HCT116 (cell line): ENCODE results near the gene PRKAG2. TPM values are rescaled to one million over a fixed set of nuclear protein-coding genes. Genes with fewer than 3 reads are reported as not detected.

Experiments used
- ATAC-seq: fragments of 200-7000 bp; cut with Tn5 transposase; 2 replicates; pipeline ENCODE4 v1.9.1; 2020; ENCODE audit warnings: mild to moderate bottlenecking, moderate library complexity
- BruUV-seq: library from RNA; stranded (reverse); fragments of 400-500 nt; replicated peaks from 2 replicates; lab custom pipeline; 2021; lab: Mats Ljungman, UMichigan
- CTCF ChIA-PET: fragments of 300-600 bp; sonication (Branson Sonifier 250); formaldehyde crosslinking; loops from one replicate; lab custom pipeline; 2021; ENCODE audit warnings: antibody characterized with exemption; lab: Charles Lee
- POLR2A ChIA-PET: fragments of 300-600, 350-600 bp; sonication (Branson Sonifier 250); formaldehyde crosslinking; loops from one replicate; lab custom pipeline; 2021; ENCODE audit warnings: antibody characterized with exemption; lab: Charles Lee
- RAD21 ChIA-PET, 2 experiments: fragments of 300-600 bp; sonication (Branson Sonifier 250); formaldehyde crosslinking; loops; one replicate each; lab custom pipeline; 2023; ENCODE audit warnings: low total read pairs in 2 of 2; ENCODE audit not compliant: uncharacterized antibody in 2 of 2, unreplicated experiment in 2 of 2, low non-redundant PET in 1 of 2; lab: Charles Lee
- DNase-seq: peaks from one replicate; pipeline ENCODE4 v3.0.0-alpha.2; 2010; ENCODE audit warnings: low read depth, low spot score
- H2AFZ ChIP-seq: fragments of 200-600 bp; shearing (Covaris generic), sonication (generic); 2 replicates; pipeline ENCODE4 v1.6.1; 2017; ENCODE audit warnings: low read depth, mixed run types, mixed read lengths, antibody characterized with exemption, low read length; ENCODE audit not compliant: poor library complexity, severe bottlenecking
- H3K27ac ChIP-seq: 2 replicates; pipeline ENCODE4 v1.5.1; 2012; ENCODE audit warnings: low read depth, low read length
- H3K27me3 ChIP-seq: fragments of 200-600 bp; sonication (generic); 2 replicates; pipeline ENCODE4 v1.6.1; 2016; ENCODE audit warnings: mixed run types, low read length, mixed read lengths; ENCODE audit not compliant: insufficient read depth
- H3K36me3 ChIP-seq, 2 experiments: fragments of 200-500 bp in 1 of 2; fragments of 200-600 bp in 1 of 2; sonication (Bioruptor generic) in 1 of 2; sonication (generic) in 1 of 2; 2 replicates each; pipeline versions ENCODE4 v1.5.1 to v1.6.1; 2014 to 2016; ENCODE audit warnings: low read length in 2 of 2, inconsistent platforms in 1 of 2, mixed read lengths in 1 of 2, mixed run types in 1 of 2; ENCODE audit not compliant: insufficient read depth in 2 of 2, control insufficient read depth in 1 of 2
- H3K4me1 ChIP-seq, 2 experiments: fragments of 200-600 bp in 1 of 2; sonication (generic) in 1 of 2; 2 replicates each; pipeline versions ENCODE4 v1.5.1 to v1.6.1; 2012 to 2017; ENCODE audit warnings: low read length in 2 of 2, inconsistent platforms in 1 of 2, mild to moderate bottlenecking in 1 of 2, mixed read lengths in 1 of 2, mixed run types in 1 of 2, moderate library complexity in 1 of 2; ENCODE audit not compliant: insufficient read depth in 2 of 2, control insufficient read depth in 1 of 2
- H3K4me2 ChIP-seq: fragments of 200-600 bp; sonication (generic); 2 replicates; pipeline ENCODE4 v1.6.1; 2017; ENCODE audit warnings: mixed run types, low read length, mixed read lengths
- H3K4me3 ChIP-seq, 2 experiments: fragments of 200-600 bp in 1 of 2; sonication (generic) in 1 of 2; replicated peaks in 1 of 2; 2 replicates each; pipeline ENCODE4 v1.5.1; 2011 to 2016; ENCODE audit warnings: low read length in 2 of 2, control low read depth in 1 of 2, low read depth in 1 of 2, mild to moderate bottlenecking in 1 of 2, mixed read lengths in 1 of 2, mixed run types in 1 of 2
- H3K79me2 ChIP-seq: fragments of 200-600 bp; sonication (generic); 2 replicates; pipeline ENCODE4 v1.6.1; 2017; ENCODE audit warnings: mild to moderate bottlenecking, mixed run types, low read length, moderate library complexity, mixed read lengths; ENCODE audit not compliant: insufficient read depth
- H3K9ac ChIP-seq: fragments of 200-600 bp; sonication (generic); 2 replicates; pipeline ENCODE4 v1.6.1; 2016; ENCODE audit warnings: low read length, mixed read lengths
- H3K9me2 ChIP-seq: fragments of 200-600 bp; sonication (generic), shearing (Covaris generic); 2 replicates; pipeline ENCODE4 v1.6.1; 2017; ENCODE audit warnings: mixed run types, mild to moderate bottlenecking, moderate library complexity; ENCODE audit not compliant: insufficient read depth
- H3K9me3 ChIP-seq, 2 experiments: fragments of 200-500 bp in 1 of 2; fragments of 200-600 bp in 1 of 2; sonication (Bioruptor generic) in 1 of 2; sonication (generic) in 1 of 2; 2 replicates each; pipeline ENCODE4 v1.6.1; 2014 to 2017; ENCODE audit warnings: low read length in 2 of 2, mixed read lengths in 2 of 2, inconsistent platforms in 1 of 2, low read depth in 1 of 2, mild to moderate bottlenecking in 1 of 2, mixed run types in 1 of 2, moderate library complexity in 1 of 2; ENCODE audit not compliant: control insufficient read depth in 1 of 2, insufficient read depth in 1 of 2
- H4K20me1 ChIP-seq: fragments of 200-600 bp; sonication (generic), shearing (Covaris generic); 2 replicates; pipeline ENCODE4 v1.6.1; 2017; ENCODE audit warnings: mixed run types, mild to moderate bottlenecking, moderate library complexity; ENCODE audit not compliant: insufficient read depth
- CEBPB ChIP-seq: IDR thresholded peaks from 2 replicates; pipeline ENCODE4 v1.6.1; 2012; ENCODE audit warnings: low read depth
- CTCF ChIP-seq, 3 experiments: fragments of 200-600 bp in 1 of 3; sonication (generic) in 1 of 3; IDR thresholded peaks in 2 of 3; conservative IDR thresholded peaks in 1 of 3; 2 replicates each; pipeline ENCODE4 v1.5.1; 2012 to 2017; ENCODE audit warnings: low read depth in 2 of 3, low read length in 2 of 3, antibody characterized with exemption in 1 of 3, borderline replicate concordance in 1 of 3, control low read depth in 1 of 3, mild to moderate bottlenecking in 1 of 3, mixed read lengths in 1 of 3, mixed run types in 1 of 3, moderate library complexity in 1 of 3; ENCODE audit not compliant: insufficient read depth in 1 of 3
- ELF1 ChIP-seq: IDR thresholded peaks from 2 replicates; pipeline ENCODE4 v1.6.1; 2012; ENCODE audit warnings: low read depth, borderline replicate concordance
- POLR2A ChIP-seq: IDR thresholded peaks from 2 replicates; pipeline ENCODE4 v1.7.0; 2011; ENCODE audit warnings: borderline replicate concordance; ENCODE audit not compliant: insufficient read depth, insufficient read length; ENCODE audit errors: extremely low read depth
- SIN3A ChIP-seq: IDR thresholded peaks from 2 replicates; pipeline ENCODE4 v1.6.1; 2012; ENCODE audit warnings: low read depth
- SRF ChIP-seq: IDR thresholded peaks from 2 replicates; pipeline ENCODE4 v1.6.1; 2012; ENCODE audit warnings: low read depth
- ZBTB33 ChIP-seq: IDR thresholded peaks from 2 replicates; pipeline ENCODE4 v1.6.1; 2011; ENCODE audit warnings: mild to moderate bottlenecking, low read length, moderate library complexity; ENCODE audit not compliant: insufficient replicate concordance; ENCODE audit errors: extremely low read depth
- ZFX ChIP-seq: fragments of 450-650 bp; IDR thresholded peaks from 2 replicates; pipeline ENCODE4 v1.6.1; 2017
- ZNF274 ChIP-seq: fragments of 200-500 bp; sonication (Bioruptor generic); IDR thresholded peaks from 2 replicates; pipeline ENCODE4 v1.6.1; 2014; ENCODE audit warnings: mild to moderate bottlenecking, low read depth, low read length, inconsistent platforms
- intact Hi-C: fragments of 100-400 bp; cut with micrococcal nuclease; formaldehyde crosslinking; loops from 2 replicates; pipeline ENCODE4 v1.10.0; 2022
- total RNA-seq: library from RNA; stranded (reverse); gene quantifications from one replicate; pipeline ENCODE4 v1.2.1, GENCODE V29; 2021; ENCODE audit not compliant: unreplicated experiment

PRKAG2 gene
- total RNA-seq, 1 experiment from 2014 or later = 23.6 TPM

GRCh38 chr7:151859948-151860685, 16.8 kb downstream of the PRKAG2 start:
- no peaks in the 10 kb centered on the region for H3K9me3 ChIP-seq
- no peaks in the 10 kb centered on the region for H3K9me2 ChIP-seq
- no peaks in the 10 kb centered on the region for H3K79me2 ChIP-seq
- no peaks in the 10 kb centered on the region for H3K36me3 ChIP-seq
- no peaks in the 10 kb centered on the region for H3K27me3 ChIP-seq
- ChIA-PET CTCF (no interaction called here), RAD21 (no interaction called here), POLR2A (no interaction called here)
- no peaks in the 10 kb centered on the region for H4K20me1 ChIP-seq
- H3K9ac ChIP-seq = no peak overlapping the region
- H3K27ac ChIP-seq = no peak overlapping the region
- H3K4me1 ChIP-seq = no peaks in the 10 kb centered on the region
- TF ChIP-seq ELF1 (no peak), CEBPB (no peak), ZNF274 (no peak), CTCF (IDR thresholded peaks at IDR 0.05 in 2 of 3, conservative IDR thresholded peaks at IDR 0.05 in 1 of 3; ENCODE audit: borderline replicate concordance in 1 of 3, insufficient read depth in 1 of 3, low read depth in 2 of 3, low read length in 2 of 3) (no peak), ZBTB33 (no peak), POLR2A (no peak), SIN3A (no peak), ZFX (no peak), SRF (no peak)
- TF ChIP-seq, all 23 proteins: peak for 0
- BruUV-seq = no TSS peak
- intact Hi-C loops = no loop called here
- ATAC-seq (no peak), DNase-seq (no peak)
- Histone ChIP-seq H3K4me2 (no peak overlapping the region), H2AFZ (no peak overlapping the region), H3K4me3 (no peak overlapping the region)
